Measurements from ENCODE around the gene MAML3.

Gene MAML3

DNA sequence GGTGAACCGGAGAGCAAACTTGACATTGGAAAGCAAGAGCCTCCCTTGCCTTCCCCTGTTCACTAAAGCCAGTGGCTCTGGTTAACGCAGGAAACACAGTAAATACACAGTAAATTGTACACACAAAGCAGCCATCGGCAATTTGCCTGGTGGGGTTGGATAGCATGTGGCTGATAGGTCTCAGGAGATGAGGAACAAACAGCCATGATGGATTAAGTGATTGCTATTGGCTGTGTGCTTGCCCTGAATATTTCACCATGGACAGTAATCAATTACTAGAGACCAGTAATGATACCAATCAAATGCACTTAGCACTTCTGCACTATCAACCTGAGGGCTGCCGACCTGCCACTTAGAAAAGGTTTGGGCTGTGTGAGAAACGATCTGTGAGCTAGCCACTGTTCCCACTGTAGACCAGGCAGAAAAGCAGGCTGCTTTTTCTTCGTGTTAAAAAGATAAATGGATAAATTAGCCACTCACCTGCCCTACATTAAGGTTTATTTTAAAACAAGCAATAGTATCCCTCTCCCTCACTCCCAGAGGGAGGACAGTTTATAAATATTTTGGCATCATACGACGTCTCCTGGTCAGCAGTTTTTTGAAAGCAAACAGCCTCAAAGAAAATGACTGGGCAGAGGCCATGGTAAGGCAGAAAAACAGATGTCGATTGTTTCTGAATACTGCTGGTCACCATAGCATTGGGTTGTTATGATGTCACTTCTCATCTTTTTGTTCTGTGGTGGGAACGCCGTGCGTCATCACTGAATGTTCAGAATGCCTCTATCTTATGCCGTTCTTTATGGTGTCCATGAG is 167.1 kb downstream of the MAML3 start:
- no peak for DNase-seq

DNA sequence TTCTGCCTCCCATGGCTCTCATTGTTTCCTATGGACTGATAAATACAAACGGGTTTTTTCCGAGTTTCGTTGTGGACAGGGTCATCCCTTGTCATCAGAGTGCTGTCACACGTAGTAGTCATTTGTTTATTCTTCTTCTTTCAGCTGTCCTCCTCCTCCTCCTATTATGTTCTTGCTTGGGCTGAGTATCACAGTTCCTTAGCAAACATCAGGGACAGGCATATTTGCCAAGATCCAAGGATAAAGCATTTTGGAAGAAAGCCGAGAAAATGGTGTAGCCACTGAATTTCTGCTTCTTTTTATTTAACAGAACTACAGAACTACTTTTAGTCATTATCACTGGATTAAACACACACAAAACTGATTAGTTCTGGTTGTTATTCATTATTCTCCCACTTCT is 167.9 kb downstream of the MAML3 start:
- DNase-seq: no peak

DNA sequence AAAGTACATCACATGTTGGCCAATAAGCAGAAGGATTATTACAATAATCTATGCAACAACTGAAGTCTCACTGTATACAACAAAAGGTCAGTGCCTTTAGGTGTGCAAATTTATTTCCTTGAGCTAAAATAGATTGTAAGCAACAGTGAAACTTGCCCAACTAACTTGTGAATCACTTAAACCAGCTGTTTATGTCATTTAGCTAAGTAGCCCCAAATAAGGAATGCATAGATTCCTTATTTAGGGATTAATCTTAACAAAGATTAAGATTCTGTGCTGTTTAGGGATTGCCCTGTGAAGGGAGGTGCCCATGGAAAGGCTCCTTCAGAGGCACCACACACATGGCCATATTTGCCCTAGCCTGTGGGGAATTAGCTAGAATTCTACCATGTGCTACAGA is 168.6 kb downstream of the MAML3 start:
- no peak for DNase-seq

DNA sequence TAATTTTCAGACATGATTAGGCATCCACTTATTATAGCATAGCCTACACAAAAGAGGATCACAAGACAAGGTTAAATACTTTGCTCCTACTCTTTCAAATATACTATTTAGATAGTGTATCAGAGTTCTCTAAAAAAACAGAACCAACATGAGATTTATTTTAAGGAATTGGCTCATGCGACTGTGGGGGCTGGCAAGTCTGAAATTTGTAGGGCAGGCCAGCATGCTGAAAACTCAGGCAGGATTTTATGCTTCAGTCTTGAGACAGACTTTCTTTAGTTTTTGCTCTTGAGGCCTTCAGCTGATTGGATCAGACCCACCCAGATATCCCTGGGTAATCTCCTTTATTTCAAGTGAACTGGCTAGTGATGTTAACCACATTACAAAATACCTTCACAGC is 169.5 kb downstream of the MAML3 start:
- DNase-seq: no peak

DNA sequence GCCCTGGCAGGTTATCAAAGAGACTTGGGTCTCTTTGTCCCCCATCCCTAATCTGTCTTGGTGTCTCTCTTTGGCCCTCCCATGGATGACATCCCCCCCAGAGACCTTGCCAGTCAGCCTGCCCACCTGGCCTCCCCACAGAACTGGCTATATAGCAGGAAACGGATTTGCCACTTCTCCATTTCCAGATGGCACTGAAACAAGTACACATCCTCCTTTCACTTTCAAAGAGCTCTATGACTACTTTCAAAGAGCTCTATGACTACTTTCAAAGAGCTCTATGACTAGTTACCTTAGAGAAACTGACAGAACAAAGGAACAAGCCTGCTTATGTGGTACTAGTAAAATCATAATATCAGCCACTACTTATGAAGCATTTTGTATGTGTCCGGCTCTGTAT is 175.3 kb downstream of the MAML3 start:
- no peak for DNase-seq

DNA sequence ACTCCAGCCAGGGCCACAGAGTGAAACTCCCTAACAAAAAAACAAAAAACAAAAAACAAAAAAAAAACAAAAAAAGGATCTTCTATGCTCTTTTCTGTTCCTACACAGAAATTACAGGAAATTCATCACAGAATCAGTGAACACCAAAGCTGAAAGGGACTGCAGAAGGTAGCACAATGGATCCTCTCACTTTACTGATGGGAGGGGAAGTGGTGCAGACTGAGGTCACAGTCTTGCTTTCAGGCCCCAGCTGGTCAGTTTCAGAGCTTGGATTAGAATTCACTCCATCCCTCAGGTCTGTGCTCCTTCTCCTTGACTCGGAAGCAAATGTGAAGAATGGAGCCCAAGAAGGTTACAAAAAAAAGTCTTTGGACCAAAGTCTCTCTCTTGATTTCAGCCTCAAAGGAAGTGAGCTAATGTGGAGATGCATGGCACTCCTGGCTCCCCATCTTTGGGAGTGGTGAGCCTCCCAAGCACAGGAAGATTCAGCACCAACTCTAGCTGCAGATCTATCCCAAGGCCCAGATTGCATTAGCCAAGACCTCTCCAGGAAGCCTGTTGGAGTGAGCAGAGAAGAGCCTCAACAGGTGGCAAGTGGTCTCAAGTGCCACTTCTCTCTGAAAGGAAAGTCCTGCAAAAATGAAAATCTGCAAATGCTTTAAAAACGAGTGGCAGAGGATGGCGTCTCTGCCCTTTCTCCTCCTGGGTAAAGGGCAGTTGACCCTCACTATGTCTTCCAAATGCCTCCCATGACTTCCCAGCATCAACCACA is 176.0 kb downstream of the MAML3 start:
- no peak for DNase-seq

DNA sequence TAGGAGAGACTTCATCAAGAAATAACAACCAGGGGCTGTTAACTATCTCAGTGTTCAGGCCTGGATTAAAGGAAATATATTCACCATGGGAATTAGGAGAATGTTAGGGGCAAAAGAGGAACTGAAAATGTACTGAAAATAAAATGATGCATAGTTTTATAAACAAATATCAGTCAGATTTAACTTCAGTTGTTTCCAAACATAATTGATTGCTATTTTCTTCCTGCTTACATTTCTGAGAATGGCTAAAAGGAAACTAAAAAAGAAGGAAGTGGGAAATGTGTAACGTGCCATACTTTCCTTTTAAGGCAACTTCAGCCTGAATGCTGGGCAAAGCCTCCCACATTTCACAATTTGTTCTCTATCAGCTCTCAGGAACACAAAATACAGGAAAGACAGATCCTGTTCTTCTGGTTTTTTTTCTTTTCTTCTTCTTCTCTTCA is 178.1 kb downstream of the MAML3 start:
- no peak for DNase-seq

DNA sequence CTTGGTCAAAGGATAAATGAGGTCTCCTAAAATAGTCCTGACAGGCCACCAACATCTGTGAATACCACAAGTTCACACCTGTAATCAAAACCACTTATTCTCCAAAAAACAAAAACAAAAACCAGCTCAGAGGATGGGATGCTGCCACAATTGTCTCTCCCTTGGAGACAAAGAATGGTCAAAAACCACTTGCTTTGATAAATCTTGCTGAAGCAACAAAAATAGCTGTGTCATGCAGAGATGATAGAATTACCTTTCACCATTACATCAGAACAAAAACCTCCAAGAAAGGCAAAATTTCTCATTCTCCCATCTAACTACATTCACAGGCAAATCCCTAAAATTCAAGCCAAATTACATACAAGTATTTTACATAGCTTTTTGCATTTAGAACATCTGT is 180.4 kb downstream of the MAML3 start:
- DNase-seq: no peak

DNA sequence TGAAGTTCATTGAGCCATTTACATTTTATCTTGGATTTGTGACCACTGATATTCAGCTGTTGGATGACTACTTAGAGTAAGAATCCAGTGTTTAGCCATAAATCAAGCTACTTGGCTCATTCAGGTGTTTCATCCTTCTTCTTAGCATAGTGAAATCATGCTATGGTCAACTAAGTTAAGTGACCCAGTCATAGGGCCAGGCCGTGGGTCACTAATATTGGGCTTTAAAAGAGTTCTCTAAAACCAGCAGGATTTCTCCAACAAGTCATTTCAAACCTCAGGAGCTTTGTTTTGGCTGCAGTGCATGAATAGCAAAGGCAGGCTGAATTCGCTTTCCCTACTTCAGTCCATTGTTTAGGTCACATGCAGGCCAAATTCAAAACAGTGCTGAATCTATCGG is 181.0 kb downstream of the MAML3 start:
- no peak for DNase-seq

DNA sequence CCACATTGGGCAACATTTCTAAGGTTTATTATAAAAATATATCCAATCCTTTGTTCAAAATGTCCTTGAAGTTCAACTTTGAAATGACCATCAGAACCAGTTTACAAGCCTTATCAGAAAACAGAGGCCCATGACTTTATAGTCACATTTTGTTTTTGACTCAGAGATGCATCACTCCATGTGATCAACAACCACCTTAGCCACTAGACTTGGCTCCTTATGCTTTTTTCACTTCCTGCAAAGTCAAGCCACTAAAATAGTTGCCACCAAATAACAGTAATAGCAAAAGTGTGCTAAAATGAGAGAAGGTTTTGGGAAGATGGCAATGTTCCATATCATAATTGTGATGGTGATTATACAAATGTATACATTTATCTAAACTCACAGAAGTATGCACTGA is 181.7 kb downstream of the MAML3 start:
- no peak for DNase-seq

DNA sequence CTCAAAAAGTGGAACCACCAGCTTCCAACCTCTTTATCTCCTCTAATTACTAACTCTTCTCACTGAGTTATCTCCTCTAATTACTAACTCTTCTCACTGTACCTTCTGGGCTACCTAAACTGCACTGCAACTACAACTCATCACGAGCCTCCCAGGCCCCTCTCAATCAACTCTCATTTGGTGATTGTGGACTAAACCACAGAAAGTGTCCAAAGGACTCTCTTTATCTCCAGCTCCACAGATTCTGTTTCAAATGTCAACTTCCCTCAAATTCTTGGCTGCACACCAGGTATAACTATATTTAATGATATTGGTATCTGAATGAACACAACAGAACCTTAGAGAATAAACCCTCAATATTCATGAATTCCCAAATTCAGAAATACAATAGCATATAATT is 182.9 kb downstream of the MAML3 start:
- DNase-seq: no peak

DNA sequence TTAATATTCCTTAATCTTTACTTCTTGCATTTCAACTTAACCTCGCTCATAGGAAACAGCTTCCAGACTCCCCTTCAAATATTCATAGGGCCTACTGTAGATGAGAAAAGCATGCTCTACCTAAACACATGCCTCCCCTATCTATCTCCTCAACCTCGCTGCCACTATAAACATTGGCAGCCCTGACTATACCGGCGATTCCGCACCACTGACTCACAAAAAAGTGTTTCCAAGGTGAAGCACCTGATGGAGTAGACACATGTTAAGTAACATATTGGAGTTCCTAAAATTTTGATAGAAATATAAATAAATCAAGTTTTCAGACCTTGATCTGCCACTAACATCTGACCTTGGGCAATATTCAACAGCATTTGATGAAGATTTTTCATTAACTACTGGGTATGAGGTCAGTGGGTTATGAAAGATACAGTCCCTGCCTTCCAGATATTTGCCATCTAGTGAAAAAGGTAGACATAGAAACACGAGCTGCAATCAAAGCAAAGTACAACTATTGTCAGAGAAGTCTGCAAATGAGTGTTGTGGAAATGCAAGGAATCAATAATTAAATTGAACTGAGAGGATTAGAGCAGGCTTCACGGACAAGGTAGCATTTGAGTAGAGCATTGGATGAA is 184.2 kb downstream of the MAML3 start:
- no peak for DNase-seq

DNA sequence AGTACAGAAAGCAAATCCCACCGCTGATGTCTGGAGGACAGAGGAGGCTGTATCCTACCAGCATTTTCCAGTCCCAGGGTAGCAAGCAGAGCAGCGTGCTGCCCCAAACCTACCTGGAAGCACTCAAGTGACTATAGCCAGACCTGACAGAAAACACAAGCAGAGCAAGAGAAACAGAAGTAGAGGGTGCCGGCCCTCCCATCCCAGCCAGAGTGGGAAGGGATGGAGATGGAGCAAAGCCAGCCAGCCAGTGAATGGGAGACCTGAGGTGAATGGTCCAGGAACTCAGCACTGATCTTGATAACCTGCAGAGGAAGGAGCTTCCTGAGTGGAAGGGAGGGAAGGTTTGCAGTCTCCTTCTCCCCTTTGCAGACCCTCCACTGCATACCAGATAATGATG is 185.2 kb downstream of the MAML3 start:
- no peak for DNase-seq

DNA sequence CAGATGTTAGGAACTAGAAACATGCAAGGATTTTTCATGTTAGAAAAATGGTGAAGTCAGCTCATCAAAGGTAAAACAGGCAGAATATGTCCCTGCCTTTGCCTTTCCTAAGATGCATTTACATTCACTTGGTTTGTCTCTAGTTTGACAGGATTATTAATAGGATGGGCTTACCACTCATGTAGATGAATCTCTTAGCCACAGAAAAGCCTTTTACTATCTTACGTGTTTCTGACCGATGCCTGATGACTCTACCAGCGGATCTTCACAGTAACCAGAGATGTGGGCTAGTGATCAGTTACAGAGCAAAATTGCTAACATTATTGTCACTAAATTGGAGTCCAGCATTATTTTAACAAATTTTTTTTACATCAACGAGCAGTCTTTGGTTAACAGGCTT is 187.6 kb downstream of the MAML3 start:
- DNase-seq: no peak

DNA sequence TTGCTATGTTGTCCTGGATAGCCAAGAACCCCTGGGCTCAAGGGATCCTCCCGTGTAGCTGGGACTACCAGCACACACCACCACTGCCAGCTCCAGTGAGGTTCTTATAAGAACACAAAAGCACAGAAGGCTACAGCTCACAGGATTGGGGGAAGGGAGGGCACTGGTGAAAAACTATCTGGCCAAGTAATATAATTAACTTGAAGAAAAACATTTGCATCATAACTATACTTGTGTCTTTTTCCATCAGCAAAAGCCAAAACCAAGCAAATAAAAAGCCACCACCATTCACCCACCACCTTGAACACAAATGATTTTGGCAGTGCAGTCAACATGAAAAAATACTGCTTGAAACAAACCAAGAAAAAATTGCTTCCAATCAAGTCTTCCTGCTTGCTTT is 188.2 kb downstream of the MAML3 start:
- no peak for DNase-seq

DNA sequence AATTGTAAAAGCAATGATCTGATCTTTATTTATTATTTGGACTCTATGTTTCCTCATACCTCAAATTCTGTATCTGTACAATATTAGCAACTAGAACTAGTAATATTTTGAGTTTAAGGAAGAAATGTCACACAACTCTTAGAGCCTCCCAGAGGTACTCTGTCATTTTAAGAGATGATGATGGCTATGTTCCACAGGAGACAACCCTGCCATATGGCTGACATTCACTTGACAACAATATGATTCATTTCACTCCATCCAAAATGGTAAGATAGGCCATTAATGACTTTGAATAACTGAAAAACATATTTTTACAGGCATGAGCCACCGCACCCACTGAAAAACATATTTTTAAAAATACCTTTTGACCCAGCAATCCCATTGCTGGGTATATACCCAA is 190.3 kb downstream of the MAML3 start:
- no peak for DNase-seq

DNA sequence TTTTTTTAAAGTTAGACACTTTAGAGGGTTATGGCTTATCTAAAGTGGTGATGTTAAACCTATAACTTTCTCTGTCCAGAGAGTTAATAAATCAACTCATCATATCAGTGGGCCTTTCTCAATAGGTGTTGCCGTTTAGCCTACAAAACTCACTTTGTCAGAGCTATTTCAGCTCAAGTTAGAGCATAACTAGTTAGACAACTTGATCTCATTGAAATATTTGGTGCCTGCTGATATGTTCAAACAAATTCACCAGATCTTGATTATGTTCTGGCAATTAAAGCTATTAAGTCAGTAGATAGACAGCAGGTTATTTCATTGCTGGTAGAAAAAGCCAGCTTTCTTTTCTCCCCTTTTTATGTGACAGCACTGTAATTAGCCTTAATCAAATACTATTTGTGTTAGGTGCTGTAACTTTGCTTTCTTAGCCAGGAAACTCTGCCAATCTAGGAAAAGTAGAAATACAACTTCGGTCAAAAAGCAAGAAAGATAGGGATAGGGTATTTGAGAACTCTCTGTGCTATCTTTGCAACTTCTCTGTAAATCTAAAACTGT is 191.8 kb downstream of the MAML3 start:
- no peak for DNase-seq

DNA sequence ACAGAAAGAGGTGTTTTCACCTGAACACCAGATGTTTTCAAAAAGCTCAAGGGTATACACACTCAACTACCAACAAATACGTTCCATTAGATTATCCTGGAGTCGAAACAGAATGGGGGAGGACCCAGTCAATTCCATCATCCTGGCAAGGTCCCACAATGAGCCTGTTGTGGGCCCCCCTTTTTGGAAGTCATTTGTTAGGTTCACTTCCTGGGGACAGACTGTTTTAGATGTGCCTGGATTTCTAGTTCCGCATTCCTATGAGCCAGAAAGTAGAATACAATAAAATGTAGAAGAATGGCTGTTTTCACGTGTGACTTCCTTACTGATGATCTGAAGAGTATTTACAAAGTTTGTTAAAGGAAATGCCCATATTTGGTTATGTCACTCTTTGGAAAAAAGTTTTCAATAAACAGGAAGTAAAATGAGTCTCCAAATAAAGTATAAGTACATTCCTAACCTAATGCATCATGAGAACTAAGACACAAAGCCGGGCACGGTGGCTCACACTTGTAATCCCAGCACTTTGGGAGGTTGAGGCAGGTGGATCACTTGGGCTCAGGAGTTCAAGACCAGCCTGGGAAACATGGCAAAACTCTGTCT is 192.5 kb downstream of the MAML3 start:
- DNase-seq: no peak

DNA sequence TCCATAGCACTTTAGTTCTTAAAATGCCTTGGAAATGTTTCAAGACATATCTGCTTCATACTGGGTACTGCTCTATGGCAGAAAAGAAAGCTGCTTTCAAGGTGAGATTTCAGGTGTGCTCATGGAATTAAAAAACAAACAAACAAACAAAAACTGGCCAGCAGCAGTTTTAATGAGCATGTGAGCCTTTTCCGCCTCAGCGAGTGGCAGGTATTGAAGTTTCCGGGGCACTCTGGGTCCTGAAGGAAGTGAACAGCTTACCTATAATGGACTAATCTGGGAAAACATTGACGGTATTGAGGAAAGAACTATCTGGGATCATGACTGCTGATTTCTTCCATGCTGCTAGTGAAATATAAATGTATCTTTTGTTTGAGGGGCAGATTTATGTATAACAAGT is 194.6 kb downstream of the MAML3 start:
- DNase-seq: no peak

DNA sequence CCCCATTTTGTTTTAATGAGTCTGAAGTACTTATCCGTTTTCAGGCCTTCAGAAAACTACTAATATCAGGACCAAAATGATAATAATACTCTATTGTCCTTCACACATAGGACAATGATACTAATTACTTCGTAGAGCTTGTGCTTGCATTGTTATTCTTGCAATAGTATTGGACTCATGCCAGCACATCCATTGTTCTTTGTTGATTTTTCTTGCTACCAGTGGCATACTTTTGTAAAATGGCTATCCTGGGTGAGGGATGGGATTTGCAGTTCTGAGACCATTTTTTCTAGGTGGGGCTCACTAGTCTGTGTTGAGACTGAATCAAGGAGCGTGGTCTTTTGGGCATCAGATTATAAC is 195.3 kb downstream of the MAML3 start:
- no peak for DNase-seq

DNA sequence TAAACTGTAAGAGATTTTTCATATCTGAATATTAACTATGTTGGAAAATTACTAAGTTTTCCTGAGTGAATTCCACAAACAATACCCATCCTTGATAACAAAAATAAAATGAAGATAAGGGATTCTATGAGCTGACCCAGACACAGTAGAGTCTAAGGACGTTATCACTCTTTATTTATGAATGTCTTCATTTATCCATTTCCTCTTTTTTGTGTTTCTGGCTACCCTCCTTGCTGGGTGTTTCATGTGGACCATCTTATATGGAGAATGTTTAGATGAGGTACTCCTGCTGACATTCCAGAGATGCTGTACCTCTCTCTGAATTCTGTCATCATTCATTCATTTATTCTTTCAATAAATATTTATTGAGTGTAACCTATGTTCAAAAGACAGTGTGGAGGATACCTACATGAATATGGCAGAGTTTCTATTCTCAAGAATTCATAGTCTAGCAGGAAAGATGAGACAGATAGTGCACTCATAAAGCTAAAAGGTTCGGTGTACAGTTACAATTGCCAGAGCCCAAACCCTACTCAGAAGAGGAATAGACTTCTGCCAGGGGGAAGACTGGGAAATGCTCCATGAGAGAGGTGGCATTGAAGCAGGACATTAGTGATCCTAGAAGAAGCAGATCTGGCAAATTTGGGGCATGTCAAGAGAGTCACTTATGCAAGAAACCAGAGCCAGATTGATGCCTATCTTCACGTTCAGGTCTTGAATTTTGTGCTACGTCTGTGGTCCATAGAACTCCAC is 195.8 kb downstream of the MAML3 start:
- no peak for DNase-seq

DNA sequence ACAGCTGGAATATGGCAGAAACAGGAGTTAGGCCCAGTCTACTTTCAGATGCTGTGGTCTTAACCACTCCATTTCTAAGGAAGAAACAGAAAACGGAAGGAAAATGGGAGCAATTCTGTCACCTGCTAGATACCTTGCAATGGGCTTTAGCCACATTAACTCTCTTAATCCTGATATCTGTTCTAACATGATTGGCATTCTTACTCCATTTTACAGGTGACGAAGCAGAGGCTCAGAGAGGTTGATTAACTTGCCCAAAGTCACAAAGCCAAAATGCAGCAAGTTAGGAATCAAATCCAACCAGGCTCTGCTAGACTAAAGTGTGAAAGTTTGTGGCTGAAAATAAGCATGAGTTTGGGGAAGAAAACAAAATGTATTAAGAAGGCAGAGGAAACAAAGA is 196.9 kb downstream of the MAML3 start:
- DNase-seq: no peak

Data from stimulated activated CD8-positive, alpha-beta memory T cell treated with anti-CD3 and anti-CD28 coated beads, Interleukin-4, amount 100 ng/mL, for 48 hours (primary cell).